Melanocyte of skin (primary cell): ENCODE results near the gene KRT12. TPM values are rescaled to one million over a fixed set of nuclear protein-coding genes. Genes with fewer than 3 reads are reported as not detected.

Source experiments
- total RNA-seq, 2 donors: library from RNA; depleted of rRNA; stranded (reverse); fragments of >200 nt; gene quantifications; 2 replicates each; pipeline ENCODE4 v1.2.3, GENCODE V29; 2012

Gene KRT12
- under 1 TPM in 1 of 2 donors, not detected in 1; 0.34 TPM for total RNA-seq

GRCh38 chr17:40866838-40867237, at the start of gene KRT12:
TSS of gene KRT12 (minus strand) at chr17:40867223. CDS start at chr17:40867186, 37 bp downstream.

GRCh38 chr17:40884708-40885512, 17.9 kb upstream of the KRT12 start, which contains the start of gene KRT20:
TSS of gene KRT20 (minus strand) at chr17:40885242. CDS start at chr17:40885185, 57 bp downstream.

GRCh38 chr17:40822132-40822812, 44.8 kb downstream of the KRT12 start, which contains the start of gene KRT10:
TSS of gene KRT10 (minus strand) at chr17:40822614. CDS start at chr17:40822585, 29 bp downstream.

Other genes with a start within 250 kb of the KRT12 start
- 10 to 100 TPM; 74.3 to 76.6 TPM for gene SMARCE1, start 219.4 kb downstream of the KRT12 start, total RNA-seq
- under 1 TPM in 1 of 2 donors, not detected in 1; 0.34 TPM for gene KRT222, start 202.0 kb downstream of the KRT12 start, total RNA-seq
- gene KRT24, start 163.5 kb downstream of the KRT12 start, total RNA-seq: not detected
- gene KRT25, start 111.9 kb downstream of the KRT12 start, total RNA-seq: not detected
- not detected for gene KRT26, start 95.0 kb downstream of the KRT12 start, total RNA-seq
- 1 to 10 TPM in 1 of 2 donors, not detected in 1; 1.3 TPM for gene KRT27, start 84.7 kb downstream of the KRT12 start, total RNA-seq
- not detected for gene KRT28, start 67.3 kb downstream of the KRT12 start, total RNA-seq
- gene KRT10, start 44.6 kb downstream of the KRT12 start, total RNA-seq: 1 to 10 TPM; 1.7 to 3.0 TPM
- gene KRT20, start 18.0 kb upstream of the KRT12 start, total RNA-seq: not detected
- gene KRT23, start 70.4 kb upstream of the KRT12 start, total RNA-seq: not detected
- not detected for gene KRT39, start 99.7 kb upstream of the KRT12 start, total RNA-seq
- gene KRT40, start 117.1 kb upstream of the KRT12 start, total RNA-seq: not detected
- gene KRTAP3-3, start 126.9 kb upstream of the KRT12 start, total RNA-seq: not detected
- not detected for gene KRTAP3-2, start 132.7 kb upstream of the KRT12 start, total RNA-seq
- gene KRTAP3-1, start 141.9 kb upstream of the KRT12 start, total RNA-seq: not detected
- not detected for gene KRTAP1-5, start 160.0 kb upstream of the KRT12 start, total RNA-seq
- gene KRTAP1-4, start 163.0 kb upstream of the KRT12 start, total RNA-seq: not detected
- gene KRTAP1-3, start 167.7 kb upstream of the KRT12 start, total RNA-seq: not detected
- gene KRTAP1-1, start 174.2 kb upstream of the KRT12 start, total RNA-seq: not detected
- gene KRTAP2-1, start 180.1 kb upstream of the KRT12 start, total RNA-seq: not detected
- gene KRTAP2-2, start 188.0 kb upstream of the KRT12 start, total RNA-seq: not detected
- not detected for gene KRTAP2-3, start 192.9 kb upstream of the KRT12 start, total RNA-seq
- gene KRTAP2-4, start 198.7 kb upstream of the KRT12 start, total RNA-seq: not detected
- not detected for gene KRTAP4-7, start 216.9 kb upstream of the KRT12 start, total RNA-seq
- not detected for gene KRTAP4-8, start 230.9 kb upstream of the KRT12 start, total RNA-seq
- gene KRTAP4-16, start 235.0 kb upstream of the KRT12 start, total RNA-seq: not detected
- not detected for gene KRTAP4-9, start 238.2 kb upstream of the KRT12 start, total RNA-seq